T-helper 2 cell treated with Interferon-gamma antibody and Interleukin-4, amounts not matched to agents 5 μg/mL and 100 μg/mL, for 36 hours (primary cell): Measurements from ENCODE around the gene PHAF1.

Experiments
- DNase-seq: peaks from one replicate; pipeline ENCODE4 v3.0.0; 2021; ENCODE audit warnings: low spot score
- H3K27ac Mint-ChIP-seq: one replicate; pipeline ENCODE4 v1.8.0; 2021; ENCODE audit warnings: mild to moderate bottlenecking, mixed read lengths
- H3K27me3 Mint-ChIP-seq: one replicate; pipeline ENCODE4 v1.8.0; 2021; ENCODE audit warnings: low read depth, mixed read lengths
- H3K36me3 Mint-ChIP-seq: one replicate; pipeline ENCODE4 v1.8.0; 2021; ENCODE audit warnings: low read depth, mixed read lengths
- H3K4me1 Mint-ChIP-seq: one replicate; pipeline ENCODE4 v1.8.0; 2021; ENCODE audit warnings: low read depth, mixed read lengths
- H3K4me3 Mint-ChIP-seq: one replicate; pipeline ENCODE4 v1.8.0; 2022; ENCODE audit warnings: mild to moderate bottlenecking, moderate library complexity, mixed read lengths
- H3K9me3 Mint-ChIP-seq: one replicate; pipeline ENCODE4 v1.8.0; 2021; ENCODE audit warnings: mixed read lengths

Gene PHAF1

DNA sequence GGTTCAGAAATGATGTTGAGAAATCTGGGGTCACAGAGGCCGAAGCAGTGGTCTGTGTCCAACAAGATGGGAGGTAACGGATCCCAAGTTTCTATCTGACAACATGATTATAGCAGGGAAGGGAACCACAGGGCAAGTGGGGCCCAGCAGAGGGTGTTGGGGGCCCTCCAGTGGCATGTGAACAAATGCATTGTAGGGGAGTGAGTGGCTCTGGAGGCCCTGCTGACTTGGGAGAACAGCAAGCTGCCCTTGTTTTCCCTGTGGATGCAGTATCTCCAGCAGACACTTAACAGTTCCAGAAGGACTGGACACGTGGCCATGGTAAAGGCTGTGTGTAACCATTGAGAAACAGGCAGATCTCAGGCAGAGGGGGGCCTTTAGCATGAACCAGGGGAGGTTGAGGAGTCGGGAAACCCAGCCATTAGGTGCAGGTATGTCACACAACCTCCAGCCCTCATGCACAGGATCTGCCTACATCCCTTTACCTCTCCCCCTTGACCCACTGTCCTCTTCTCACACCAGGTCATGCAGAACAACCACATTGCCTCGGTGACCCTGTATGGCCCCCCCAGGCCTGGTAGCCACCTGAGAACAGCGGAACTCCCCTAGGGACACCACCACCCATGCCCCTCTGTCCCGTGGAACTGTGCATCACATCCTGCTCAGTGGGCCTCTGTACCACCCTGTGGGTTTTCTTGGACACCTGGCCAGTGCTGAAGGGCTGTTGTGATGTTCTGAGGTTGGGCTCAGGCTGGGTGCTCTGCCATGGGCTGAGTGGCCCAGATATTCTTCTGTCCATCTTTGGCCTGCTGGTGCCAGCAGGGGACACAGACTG, 37.0 kb downstream of the PHAF1 start:
- DNase-seq = no peak
- peaks cover 2% of the 10 kb centered on the region for H3K4me1 Mint-ChIP-seq
- no peaks in the 10 kb centered on the region for H3K27me3 Mint-ChIP-seq
- no peak overlapping the region for H3K27ac Mint-ChIP-seq
- no peak overlapping the region for H3K4me3 Mint-ChIP-seq
- no peaks in the 10 kb centered on the region for H3K9me3 Mint-ChIP-seq
- peaks cover 43% of the 10 kb centered on the region for H3K36me3 Mint-ChIP-seq

DNA sequence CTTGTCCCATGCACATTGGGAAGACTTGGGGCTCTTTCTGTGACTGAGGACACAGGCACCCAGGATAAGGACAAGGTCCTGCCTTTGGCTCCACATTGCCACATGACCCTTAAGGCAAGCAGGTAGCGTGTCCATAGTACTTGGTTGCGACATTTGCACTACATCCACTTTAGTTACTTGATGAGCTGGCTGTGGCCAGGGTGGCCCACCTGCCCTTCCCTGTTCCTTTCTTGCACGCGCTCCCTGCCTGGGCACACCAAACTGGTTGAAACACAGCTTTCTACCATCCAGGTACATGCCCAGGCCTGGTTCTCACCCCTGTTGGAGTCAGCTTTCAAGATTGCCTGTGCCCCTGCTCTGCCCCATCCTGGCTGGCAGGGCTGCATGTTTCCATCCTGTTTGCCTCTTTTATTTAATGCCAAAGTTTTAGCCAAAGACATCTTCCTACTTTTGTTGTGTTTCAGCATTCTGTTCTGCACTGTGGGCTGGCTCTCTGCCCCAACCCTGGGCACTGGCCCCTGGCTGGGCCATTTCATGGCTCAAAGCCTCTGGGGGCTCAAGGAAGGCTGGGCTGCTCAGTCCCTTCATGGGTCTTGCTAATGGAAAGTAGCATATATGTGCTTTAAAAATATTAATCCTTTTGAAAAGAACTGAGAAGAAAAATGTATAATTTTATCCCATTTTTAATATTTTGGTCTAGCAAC, 37.8 kb downstream of the PHAF1 start:
- H3K4me3 Mint-ChIP-seq = no peak overlapping the region
- H3K27ac Mint-ChIP-seq = no peak overlapping the region
- H3K9me3 Mint-ChIP-seq = no peaks in the 10 kb centered on the region
- peaks cover 5% of the 10 kb centered on the region for H3K4me1 Mint-ChIP-seq
- no peak for DNase-seq
- H3K27me3 Mint-ChIP-seq = no peaks in the 10 kb centered on the region
- peaks cover 39% of the 10 kb centered on the region for H3K36me3 Mint-ChIP-seq

DNA sequence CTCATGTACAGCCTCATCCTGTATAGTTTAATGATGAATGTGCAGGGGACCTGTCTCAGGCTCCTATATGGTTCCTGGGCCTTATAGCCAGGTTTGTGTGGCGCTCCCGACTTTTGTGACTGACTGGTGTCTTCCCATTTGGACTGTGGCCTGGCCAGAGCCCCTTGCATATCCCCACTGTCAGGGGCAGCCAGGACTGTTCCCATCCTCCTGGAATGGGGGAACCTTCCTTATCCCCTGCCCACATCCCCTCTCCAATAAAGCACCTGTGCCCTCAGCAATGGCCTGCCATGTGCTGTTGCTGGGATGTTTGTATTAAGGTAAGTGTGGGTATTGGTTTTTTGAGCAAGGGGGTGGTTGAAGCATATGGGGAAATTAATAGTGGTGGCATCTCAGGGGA, 38.5 kb downstream of the PHAF1 start:
- peaks cover 11% of the 10 kb centered on the region for H3K4me1 Mint-ChIP-seq
- H3K9me3 Mint-ChIP-seq = no peaks in the 10 kb centered on the region
- peaks cover 42% of the 10 kb centered on the region for H3K36me3 Mint-ChIP-seq
- no peak overlapping the region for H3K27ac Mint-ChIP-seq
- no peak overlapping the region for H3K4me3 Mint-ChIP-seq
- H3K27me3 Mint-ChIP-seq = no peaks in the 10 kb centered on the region
- no peak for DNase-seq

DNA sequence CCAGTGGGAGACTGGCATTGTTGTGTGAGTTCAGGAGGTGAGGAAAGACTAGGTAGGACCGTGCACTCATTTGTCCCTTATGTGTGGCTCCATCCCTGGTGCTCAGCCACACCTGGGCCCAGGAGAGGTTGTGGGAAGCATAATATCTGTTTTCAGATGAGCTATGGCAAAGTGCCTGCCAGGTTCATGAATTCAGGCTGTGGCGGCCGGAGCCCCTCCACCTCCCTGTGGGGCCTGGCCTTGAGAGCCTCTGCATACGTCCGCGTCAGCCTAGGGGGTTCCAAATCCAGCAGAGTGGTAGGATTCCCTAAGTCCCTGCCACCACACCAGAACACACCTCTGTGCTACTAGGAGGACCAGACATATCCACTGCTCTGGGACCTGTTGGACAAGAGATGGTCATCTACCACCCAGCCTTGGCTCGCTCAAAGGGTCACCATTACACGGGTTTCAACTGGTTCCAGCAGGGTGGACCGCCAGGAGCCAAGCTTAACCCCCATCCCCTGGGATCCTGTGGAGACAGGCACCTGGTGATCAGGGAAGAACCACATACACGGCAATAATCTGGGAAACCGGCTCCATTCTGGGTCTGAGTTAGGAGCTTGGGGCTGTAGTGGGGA, 39.0 kb downstream of the PHAF1 start:
- H3K27me3 Mint-ChIP-seq = no peaks in the 10 kb centered on the region
- no peaks in the 10 kb centered on the region for H3K9me3 Mint-ChIP-seq
- no peak for DNase-seq
- H3K36me3 Mint-ChIP-seq = peaks cover 41% of the 10 kb centered on the region
- peaks cover 15% of the 10 kb centered on the region for H3K4me1 Mint-ChIP-seq
- H3K27ac Mint-ChIP-seq = no peak overlapping the region
- H3K4me3 Mint-ChIP-seq = peak overlapping the region; percentile 44

DNA sequence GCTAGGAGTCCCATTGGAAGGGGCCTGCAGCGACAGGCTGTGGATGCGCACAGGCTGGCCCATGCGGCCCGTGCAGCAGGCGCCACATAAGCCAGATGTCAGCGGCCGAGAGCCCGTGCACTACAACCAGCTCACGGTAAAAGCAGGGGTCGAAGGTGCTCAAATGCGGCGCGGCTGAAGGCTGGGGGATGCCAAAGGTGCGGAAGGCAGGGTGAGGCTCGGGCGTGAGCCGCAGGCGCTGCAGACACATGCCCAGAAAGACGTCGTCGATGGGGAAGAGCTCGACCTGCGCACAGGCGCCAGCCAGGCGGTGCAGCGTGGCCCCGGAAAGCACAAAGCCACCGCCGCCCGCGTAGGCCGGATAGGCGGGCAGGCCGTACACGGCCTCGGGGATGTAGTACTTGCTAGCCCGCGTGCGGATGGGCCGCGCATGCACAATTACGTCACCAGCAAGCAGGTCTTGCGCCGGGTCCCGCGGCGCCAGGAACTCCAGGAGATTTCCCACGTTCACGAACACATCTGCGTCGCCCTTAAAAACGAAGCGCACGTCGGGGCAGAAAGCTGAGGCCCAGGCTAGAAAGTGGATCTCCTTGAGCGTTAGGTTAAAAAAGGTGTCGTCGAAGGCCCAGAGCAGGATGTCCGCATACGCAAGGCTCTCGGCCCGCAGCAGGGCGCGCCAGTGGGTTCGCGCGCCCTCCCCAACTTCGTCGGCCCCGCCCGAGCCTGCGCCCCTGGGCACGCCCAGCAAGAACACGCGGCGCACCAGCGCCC, 39.7 kb downstream of the PHAF1 start:
- Mint-ChIP-seq H3K27me3 (no peaks in the 10 kb centered on the region), H3K9me3 (no peaks in the 10 kb centered on the region), H3K4me1 (peaks cover 19% of the 10 kb centered on the region), H3K4me3 (peak overlapping the region; percentile 44), H3K36me3 (peaks cover 38% of the 10 kb centered on the region), H3K27ac (no peak overlapping the region)
- DNase-seq = no peak

DNA sequence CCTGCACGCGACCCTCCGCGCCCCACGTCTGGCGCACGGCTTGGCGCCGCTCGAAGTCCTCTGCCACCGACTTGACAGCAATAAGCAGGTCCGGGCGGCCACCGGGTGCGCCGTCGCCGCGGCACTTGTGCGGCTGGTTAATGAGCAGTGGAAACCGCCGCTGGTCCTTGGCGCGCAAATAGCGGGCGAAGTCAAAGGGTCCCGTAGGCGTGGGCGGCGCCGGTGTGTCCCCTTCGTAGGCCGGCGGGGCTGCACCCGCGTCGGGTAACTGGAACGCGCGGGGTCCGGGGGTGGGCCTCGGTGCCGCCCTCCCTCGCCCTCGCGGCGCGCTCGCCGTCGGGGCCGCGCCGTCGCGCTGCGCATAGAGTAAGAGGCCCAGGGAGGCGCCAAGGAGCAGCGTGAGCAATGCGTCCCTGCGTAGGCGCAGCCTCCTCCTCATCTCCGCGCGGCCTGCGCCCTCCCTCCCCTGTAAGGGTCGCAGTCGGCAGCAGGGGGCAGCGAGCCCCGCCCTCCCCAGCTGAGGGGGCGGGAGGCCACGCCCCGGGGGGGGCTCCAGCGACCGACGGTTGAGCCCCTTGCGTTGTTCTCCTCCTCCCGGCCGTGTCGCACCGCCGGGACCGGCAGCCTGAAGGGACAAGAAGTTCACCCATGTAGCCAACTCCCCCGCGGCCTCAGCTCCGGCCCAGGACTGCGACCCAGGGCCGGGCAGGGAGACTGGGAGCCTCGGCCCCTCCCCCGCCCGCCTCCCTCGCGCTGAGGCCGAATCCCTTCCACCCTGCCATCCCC, 40.5 kb downstream of the PHAF1 start:
- no peaks in the 10 kb centered on the region for H3K9me3 Mint-ChIP-seq
- no peaks in the 10 kb centered on the region for H3K27me3 Mint-ChIP-seq
- peak overlapping the region; percentile 70 for H3K4me3 Mint-ChIP-seq
- no peak overlapping the region for H3K27ac Mint-ChIP-seq
- H3K36me3 Mint-ChIP-seq = peaks cover 34% of the 10 kb centered on the region
- peaks cover 19% of the 10 kb centered on the region for H3K4me1 Mint-ChIP-seq
- peak; percentile 51 for DNase-seq

DNA sequence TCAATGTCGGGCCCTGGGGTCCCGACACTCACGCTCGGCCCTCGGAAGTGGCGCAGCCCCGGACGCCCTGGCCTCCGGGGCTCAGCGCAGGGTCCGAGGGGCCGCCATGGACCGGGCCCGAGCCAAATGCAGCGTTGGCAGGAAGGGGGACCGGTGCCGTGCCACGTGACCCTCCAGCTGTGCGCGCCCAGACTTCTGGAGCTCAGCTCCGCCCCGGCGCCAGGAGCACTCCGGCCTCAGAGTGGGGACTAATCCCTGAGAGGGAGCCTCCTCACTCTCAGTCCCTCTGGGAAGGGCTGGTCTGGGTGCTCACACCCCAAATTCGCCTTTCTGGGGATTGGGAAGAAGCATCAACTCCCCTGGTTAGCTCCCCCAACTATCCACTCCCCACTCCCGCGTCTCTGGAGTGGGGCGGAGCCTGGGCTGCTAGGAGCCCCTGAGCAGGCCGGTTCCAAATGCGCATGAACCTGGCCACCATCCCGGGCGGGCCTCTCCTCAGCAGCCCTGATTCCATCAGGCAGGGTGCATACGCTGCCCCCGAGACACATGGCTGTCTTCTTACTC, 41.2 kb downstream of the PHAF1 start, which contains the start of gene B3GNT9:
Gene B3GNT9 (minus strand): TSS at position 166 of the 564 bp plus-strand sequence. CDS start 513 bp downstream, outside the sequence.
- Mint-ChIP-seq H3K4me1 (peaks cover 19% of the 10 kb centered on the region), H3K27me3 (no peaks in the 10 kb centered on the region), H3K4me3 (peak within 1 kb of the TSS; percentile 70), H3K27ac (peak within 1 kb of the TSS; percentile 62), H3K9me3 (no peaks in the 10 kb centered on the region), H3K36me3 (peaks cover 32% of the 10 kb centered on the region)
- no peak for DNase-seq

DNA sequence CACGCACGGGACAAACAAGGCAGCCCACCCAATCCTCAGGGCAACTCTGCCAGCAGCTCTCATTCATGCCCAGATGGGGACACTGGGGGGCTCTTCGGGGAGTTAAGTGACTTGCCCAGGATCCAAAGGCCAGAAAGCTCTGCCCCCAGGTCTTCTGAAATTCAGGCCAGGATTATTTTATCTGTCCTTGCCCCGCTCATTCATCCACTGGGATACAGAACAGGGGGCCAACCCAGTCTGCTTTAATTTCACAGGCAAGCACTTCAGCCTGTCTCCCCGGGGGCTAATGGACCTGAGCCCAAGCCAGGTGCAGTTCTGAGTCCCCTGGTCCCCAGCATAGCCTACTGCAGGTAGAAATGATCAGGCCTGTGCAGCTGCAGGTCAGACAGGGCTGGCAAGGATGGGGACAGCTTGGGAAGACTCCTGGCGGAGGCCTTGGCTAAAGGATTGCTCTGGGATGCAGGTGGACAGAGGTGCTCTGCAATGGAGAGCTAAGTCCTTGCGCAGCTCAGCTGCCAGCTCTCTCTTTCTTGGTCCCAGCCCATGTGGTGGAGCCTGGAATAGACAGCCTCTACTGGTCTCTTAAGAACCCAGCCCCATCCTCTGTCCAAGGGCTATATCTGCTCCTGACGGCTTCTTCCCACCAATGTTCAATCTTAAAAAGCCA, 41.8 kb downstream of the PHAF1 start:
- no peaks in the 10 kb centered on the region for H3K9me3 Mint-ChIP-seq
- peaks cover 36% of the 10 kb centered on the region for H3K36me3 Mint-ChIP-seq
- H3K27ac Mint-ChIP-seq = peak overlapping the region; percentile 62
- no peaks in the 10 kb centered on the region for H3K27me3 Mint-ChIP-seq
- peaks cover 25% of the 10 kb centered on the region for H3K4me1 Mint-ChIP-seq
- DNase-seq = no peak
- H3K4me3 Mint-ChIP-seq = peak overlapping the region; percentile 70

DNA sequence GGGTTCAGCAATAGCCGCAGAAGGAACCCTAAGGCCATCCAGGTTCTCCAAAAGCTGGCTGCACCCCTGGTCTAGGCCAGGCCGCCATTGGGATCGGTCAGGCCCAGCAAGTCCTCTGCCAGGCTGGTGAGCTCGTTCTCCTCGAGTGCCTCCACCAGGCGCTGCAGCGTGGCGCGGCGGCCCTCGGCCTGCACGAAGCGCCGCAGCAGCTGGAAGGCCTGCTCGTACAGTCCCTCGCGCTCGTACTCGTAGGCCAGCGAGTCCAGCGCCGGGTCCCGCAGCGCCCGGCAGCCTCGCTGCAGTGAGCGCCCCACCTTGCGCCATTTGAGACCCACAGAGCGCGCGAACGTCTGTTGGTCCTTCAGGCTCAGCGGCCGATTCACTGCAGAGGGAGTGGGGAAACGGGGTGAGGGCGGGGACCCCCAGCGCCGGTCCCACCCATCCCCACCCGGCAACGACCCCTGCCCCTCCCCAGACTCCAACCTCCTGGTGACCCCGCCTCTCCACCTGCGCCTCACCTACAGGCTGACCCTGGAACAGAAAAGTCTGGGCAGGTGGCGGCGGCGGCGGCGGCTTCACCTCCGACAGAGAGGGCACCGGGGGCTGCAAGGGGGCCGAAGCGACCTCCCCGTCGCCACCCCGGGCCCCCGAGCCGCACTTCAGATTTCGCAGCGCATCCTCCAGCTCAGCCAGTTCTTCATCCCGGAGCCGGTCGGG, 45.0 kb downstream of the PHAF1 start:
- no peak overlapping the region for H3K27ac Mint-ChIP-seq
- no peak for DNase-seq
- H3K27me3 Mint-ChIP-seq = no peaks in the 10 kb centered on the region
- peaks cover 36% of the 10 kb centered on the region for H3K36me3 Mint-ChIP-seq
- H3K4me1 Mint-ChIP-seq = peaks cover 47% of the 10 kb centered on the region
- peak overlapping the region; percentile 79 for H3K4me3 Mint-ChIP-seq
- H3K9me3 Mint-ChIP-seq = no peaks in the 10 kb centered on the region

DNA sequence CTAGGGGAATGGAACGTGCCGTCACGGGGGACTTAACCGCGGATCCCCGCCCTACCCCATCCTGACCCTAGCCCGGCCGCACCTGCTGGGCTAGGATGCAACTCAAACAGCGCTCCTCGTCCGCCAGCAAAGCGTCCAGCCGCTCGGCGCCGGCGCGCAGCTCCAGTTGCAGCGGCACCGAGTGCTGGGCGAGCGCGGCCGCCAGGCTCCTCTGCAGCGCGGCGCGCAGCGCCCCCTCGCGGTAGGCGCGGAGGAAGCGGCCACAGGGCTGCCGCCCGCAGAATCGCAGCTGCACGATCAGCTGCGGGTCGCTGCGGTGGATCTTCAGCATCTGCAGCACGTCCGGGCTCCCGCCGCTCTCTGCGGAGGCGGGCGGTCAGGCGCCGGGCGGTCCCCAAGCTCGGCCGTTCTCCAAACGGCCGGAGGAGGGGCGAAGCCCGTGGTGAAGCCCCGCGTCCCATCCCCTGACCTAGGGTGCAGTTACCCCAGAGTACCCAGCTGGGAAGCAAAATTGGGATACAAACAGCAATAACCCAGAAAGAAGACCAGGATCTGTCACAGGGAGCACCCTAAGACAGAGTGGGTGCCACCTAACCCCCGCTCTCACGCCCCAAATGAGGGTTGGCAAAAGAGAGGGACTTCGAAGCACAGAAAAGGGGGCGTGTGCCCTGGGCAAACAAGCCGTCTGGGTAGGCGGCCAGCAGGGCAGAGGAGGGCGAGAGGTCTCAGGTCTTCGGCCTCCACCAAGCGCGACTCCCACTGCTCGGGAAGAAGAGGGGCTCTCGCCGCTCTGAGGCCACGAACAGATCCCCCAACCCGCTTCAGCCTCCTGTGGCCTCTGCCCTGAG, 45.8 kb downstream of the PHAF1 start:
- peak; percentile 80 for DNase-seq
- H3K27ac Mint-ChIP-seq = no peak overlapping the region
- peaks cover 36% of the 10 kb centered on the region for H3K36me3 Mint-ChIP-seq
- peaks cover 49% of the 10 kb centered on the region for H3K4me1 Mint-ChIP-seq
- no peaks in the 10 kb centered on the region for H3K9me3 Mint-ChIP-seq
- H3K4me3 Mint-ChIP-seq = peak overlapping the region; percentile 79
- H3K27me3 Mint-ChIP-seq = no peaks in the 10 kb centered on the region

DNA sequence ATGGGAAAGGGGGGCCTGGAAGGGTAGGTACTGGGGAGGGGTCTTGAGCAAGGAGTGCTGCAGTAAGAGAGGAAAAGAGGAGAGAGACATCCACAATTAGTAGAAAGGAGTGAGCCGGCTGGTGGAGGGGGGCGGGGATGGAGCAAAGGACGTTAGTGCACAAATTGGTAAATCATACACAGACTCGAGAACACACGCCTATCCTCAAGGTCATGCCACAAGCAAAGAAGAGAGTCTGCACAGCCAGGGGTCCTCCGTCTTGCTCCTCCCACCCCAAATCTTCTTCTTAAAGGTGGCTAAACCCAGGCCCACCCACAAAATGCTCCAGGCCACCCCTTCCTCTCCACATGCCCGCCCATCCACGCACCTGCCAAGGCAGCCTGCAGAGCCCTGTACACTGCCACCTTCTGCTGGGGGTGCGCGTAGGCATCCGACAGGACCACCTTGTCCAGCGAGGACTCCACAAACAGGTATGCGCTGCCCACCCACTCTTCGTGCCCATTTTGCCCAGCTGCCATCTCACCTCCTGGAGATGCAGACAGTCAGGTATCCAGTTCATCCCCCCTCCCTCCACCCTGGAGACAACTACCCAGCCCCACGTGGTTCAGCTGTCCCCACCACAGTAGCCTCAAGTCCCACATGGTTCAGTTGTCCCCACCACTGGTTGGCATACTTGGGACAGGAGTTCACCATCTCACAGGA, 46.6 kb downstream of the PHAF1 start:
- Mint-ChIP-seq H3K9me3 (no peaks in the 10 kb centered on the region), H3K27ac (no peak overlapping the region), H3K4me1 (peaks cover 51% of the 10 kb centered on the region), H3K27me3 (peaks cover 2% of the 10 kb centered on the region), H3K36me3 (peaks cover 36% of the 10 kb centered on the region), H3K4me3 (peak overlapping the region; percentile 51)
- DNase-seq = no peak
